Transverse colon (tissue), 4 donors: ENCODE results near the gene TOMT. TPM values are rescaled to one million over a fixed set of nuclear protein-coding genes. Genes with fewer than 3 reads are reported as not detected.
"Not testable (repeated sequence)": the region's sequence is repeated elsewhere in the genome, so short reads cannot be mapped to it uniquely, and the experiment has no call there.

Source experiments
- DNase-seq: peaks from one replicate; pipeline ENCODE4 v3.0.0-alpha.2; 2019
- H3K27ac ChIP-seq, 4 donors: fragments of 200-600 bp; sonication (generic); 2 replicates each; pipeline ENCODE4 v1.5.1; 2016 to 2018; ENCODE audit warnings: inconsistent platforms in 4 of 4
- H3K27me3 ChIP-seq: fragments of 200-600 bp; sonication (generic); 2 replicates; pipeline ENCODE4 v1.5.1; 2017; ENCODE audit warnings: inconsistent platforms
- H3K36me3 ChIP-seq, 4 donors: fragments of 200-600 bp; sonication (generic); 2 replicates each; pipeline ENCODE4 v1.5.1; 2017 to 2019; ENCODE audit warnings: inconsistent platforms in 4 of 4
- H3K4me1 ChIP-seq, 4 donors: fragments of 200-600 bp; sonication (generic); 2 replicates each; pipeline ENCODE4 v1.5.1; 2017 to 2020; ENCODE audit warnings: inconsistent platforms in 4 of 4
- H3K4me3 ChIP-seq, 4 donors: fragments of 200-600 bp; sonication (generic); 1 replicate in 1 of 4; 2 replicates in 3 of 4; pipeline versions ENCODE4 v1.5.1 to v1.6.1; 2017 to 2019; ENCODE audit warnings: inconsistent platforms in 4 of 4
- H3K9me3 ChIP-seq, 2 donors: fragments of 200-600 bp; sonication (generic); 2 replicates each; pipeline ENCODE4 v1.5.1; 2017 to 2019; ENCODE audit warnings: inconsistent platforms in 2 of 2
- EP300 ChIP-seq: sonication (generic); formaldehyde crosslinking; IDR thresholded peaks from one replicate; pipeline ENCODE4 v1.6.1; 2017; ENCODE audit warnings: antibody characterized with exemption, low read depth
- POLR2A ChIP-seq: fragments of 450-650 bp; IDR thresholded peaks from one replicate; pipeline ENCODE4 v1.6.1; 2016; ENCODE audit warnings: antibody characterized with exemption, mild to moderate bottlenecking, moderate library complexity
- POLR2AphosphoS5 ChIP-seq, 3 donors: sonication (generic); formaldehyde crosslinking; IDR thresholded peaks; one replicate each; pipeline ENCODE4 v1.6.1; 2016; ENCODE audit warnings: antibody characterized with exemption in 3 of 3
- WGBS, 2 donors: methylation state at CpG; one replicate each; pipeline ENCODE4 v1.1.5; 2018; ENCODE audit warnings: low coverage in 1 of 2; 5-methylcytosine and 5-hydroxymethylcytosine counted together
- in situ Hi-C, 4 donors: fragments of 200-750 bp; cut with MboI; loops; one replicate each; pipeline versions ENCODE4 v1.15.0 to v1.15.1; 2017; ENCODE audit warnings: low sequenced_read_pairs in 3 of 4, low pct_ligation_motif_present in 1 of 4, low pct_unique_long_range_greater_than_20kb in 1 of 4
- intact Hi-C: fragments of 100-400 bp; cut with DNase I; formaldehyde crosslinking; loops from one replicate; pipeline ENCODE4 v1.15.1; 2023; ENCODE audit warnings: low total_unique reads
- total RNA-seq, 4 donors: library from RNA; depleted of rRNA; stranded (reverse); fragments of >200 nt; gene quantifications; one replicate each; pipeline ENCODE4 v1.1.0, GENCODE V29; 2016
- TF ChIP-seq, protein P1 (sequence below), 5 experiments: fragments of 200-600 bp in 3 of 5; fragments of 450-650 bp in 2 of 5; sonication (generic) in 3 of 5; IDR thresholded peaks; 1 replicate in 2 of 5; 2 replicates in 3 of 5; pipeline ENCODE4 v1.5.1; 2016 to 2017; ENCODE audit warnings: antibody characterized with exemption in 5 of 5, inconsistent platforms in 3 of 5, mild to moderate bottlenecking in 2 of 5, moderate library complexity in 1 of 5

TOMT gene
- total RNA-seq, 4 donors from 2014 or later = not detected

DNA sequence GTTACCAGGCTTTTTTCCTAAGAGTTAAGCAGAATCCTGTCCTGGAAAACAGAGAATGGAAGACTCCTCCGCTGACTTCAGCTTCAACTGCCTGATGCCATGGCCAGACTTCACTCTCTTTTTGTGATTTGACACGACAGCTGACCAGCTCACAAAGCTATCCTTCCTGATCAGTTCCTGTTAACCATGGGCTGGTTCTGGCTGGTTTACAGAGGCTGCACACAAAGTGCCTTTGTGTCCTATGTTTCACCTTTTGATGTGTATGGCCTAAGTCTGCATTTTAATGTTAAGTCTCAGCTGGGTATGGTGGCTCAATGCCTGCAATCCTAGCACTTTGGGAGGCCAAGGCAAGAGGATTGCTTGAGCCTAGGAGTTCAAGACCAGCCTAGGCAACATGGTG lies 40.9 kb downstream of the TOMT start:
- no peak for DNase-seq
- Histone ChIP-seq H3K4me3 (no peak overlapping the region), H3K27ac (no peak overlapping the region), H3K4me1 (peaks cover 0 to 6% (median 0%) of the 10 kb centered on the region in 4 donors), H3K9me3 (no peaks in the 10 kb centered on the region), H3K27me3 (no peaks in the 10 kb centered on the region), H3K36me3 (no peaks in the 10 kb centered on the region)
- WGBS, 2 donors = 39 to 71% methylated on average over 1 to 2 of the region's 2 CpGs
- in situ Hi-C loops (no loop called here), intact Hi-C loops (no loop called here)
- no peak for TF ChIP-seq EP300
- TF ChIP-seq, protein P1, sequence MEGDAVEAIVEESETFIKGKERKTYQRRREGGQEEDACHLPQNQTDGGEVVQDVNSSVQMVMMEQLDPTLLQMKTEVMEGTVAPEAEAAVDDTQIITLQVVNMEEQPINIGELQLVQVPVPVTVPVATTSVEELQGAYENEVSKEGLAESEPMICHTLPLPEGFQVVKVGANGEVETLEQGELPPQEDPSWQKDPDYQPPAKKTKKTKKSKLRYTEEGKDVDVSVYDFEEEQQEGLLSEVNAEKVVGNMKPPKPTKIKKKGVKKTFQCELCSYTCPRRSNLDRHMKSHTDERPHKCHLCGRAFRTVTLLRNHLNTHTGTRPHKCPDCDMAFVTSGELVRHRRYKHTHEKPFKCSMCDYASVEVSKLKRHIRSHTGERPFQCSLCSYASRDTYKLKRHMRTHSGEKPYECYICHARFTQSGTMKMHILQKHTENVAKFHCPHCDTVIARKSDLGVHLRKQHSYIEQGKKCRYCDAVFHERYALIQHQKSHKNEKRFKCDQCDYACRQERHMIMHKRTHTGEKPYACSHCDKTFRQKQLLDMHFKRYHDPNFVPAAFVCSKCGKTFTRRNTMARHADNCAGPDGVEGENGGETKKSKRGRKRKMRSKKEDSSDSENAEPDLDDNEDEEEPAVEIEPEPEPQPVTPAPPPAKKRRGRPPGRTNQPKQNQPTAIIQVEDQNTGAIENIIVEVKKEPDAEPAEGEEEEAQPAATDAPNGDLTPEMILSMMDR (IDR thresholded peaks at IDR 0.05) = no peak
- no peak for TF ChIP-seq POLR2AphosphoS5 (IDR thresholded peaks at IDR 0.05)
- TF ChIP-seq POLR2A = no peak

DNA sequence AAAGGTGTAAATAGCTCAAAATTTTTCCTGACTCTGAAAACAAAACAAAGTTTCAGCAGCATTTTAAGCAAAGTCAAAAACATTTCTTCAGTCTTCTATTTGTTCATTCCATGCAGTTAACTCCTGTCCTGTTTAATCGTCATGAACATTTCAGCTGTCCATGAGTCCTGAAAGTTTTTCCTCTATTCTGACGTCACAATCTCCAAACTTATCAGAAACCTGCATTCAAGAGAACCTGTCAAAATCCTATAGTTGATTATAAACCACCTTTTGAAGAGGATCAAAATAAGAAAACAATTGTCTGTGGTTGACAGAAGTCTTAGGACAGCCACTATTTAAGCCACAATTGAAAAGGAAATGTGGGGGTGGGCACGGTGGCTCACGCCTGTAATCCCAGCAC lies 45.2 kb downstream of the TOMT start:
- WGBS, 2 donors = 72 to 81% methylated on average over 4 of the region's 4 CpGs
- in situ Hi-C loops = no loop called here
- Histone ChIP-seq H3K4me1 (no peaks in the 10 kb centered on the region), H3K36me3 (no peaks in the 10 kb centered on the region), H3K27me3 (no peaks in the 10 kb centered on the region), H3K4me3 (no peak overlapping the region), H3K9me3 (no peaks in the 10 kb centered on the region), H3K27ac (no peak overlapping the region)
- TF ChIP-seq EP300 = no peak
- no peak for TF ChIP-seq POLR2AphosphoS5 (IDR thresholded peaks at IDR 0.05)
- intact Hi-C loops = no loop called here
- DNase-seq = no peak

DNA sequence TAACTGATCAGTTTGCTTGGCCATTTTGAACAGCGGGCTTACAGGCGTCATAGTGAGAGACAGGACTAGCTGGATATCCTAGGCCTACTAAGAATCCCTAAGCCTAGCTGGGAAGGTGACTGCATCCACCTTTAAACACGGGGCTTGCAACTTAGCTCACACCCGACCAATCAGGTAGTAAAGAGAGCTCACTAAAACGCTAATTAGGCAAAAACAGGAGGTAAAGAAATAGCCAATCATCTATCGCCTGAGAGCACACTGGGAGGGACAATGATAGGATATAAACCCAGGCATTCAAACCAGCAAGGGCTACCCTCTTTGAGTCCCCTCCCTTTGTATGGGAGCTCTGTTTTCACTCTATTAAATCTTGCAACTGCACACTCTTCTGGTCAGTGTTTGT lies 48.1 kb downstream of the TOMT start:
- H3K4me1 ChIP-seq, in situ Hi-C loops, H3K36me3 ChIP-seq, H3K9me3 ChIP-seq, DNase-seq, intact Hi-C loops, H3K27ac ChIP-seq, H3K4me3 ChIP-seq, H3K27me3 ChIP-seq: not testable (repeated sequence)
- 85 to 87% methylated on average over 4 to 6 of the region's 6 CpGs for WGBS, 2 donors

DNA sequence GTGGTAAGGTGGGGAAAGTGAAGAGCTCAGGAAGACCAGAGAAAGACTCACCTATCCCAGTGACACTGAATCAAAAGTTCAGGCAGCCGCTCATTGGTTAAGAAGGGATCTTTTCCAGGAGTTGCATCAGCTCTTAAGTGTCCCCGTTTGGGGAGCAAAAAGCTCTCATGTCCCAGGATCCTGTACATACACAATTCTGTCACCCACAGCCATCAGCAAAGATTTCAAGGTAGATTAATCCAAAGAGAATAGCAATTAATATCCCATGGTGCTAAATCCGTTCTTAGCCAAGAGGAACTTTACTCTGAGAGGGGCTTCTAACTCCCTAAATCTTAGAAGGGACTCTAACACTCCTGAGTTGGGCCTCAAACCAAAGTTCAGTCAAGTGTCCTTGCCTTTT lies 49.1 kb downstream of the TOMT start:
- TF ChIP-seq POLR2A (no peak), POLR2AphosphoS5 (IDR thresholded peaks at IDR 0.05) (no peak), EP300 (no peak)
- TF ChIP-seq, protein P1 (IDR thresholded peaks at IDR 0.05) = no peak
- DNase-seq = no peak
- intact Hi-C loops (no loop called here), in situ Hi-C loops (no loop called here)
- no peaks in the 10 kb centered on the region for H3K27me3 ChIP-seq
- WGBS, 2 donors = 85 to 90% methylated on average over 2 to 3 of the region's 3 CpGs
- H3K9me3 ChIP-seq = no peaks in the 10 kb centered on the region
- no peaks in the 10 kb centered on the region for H3K4me1 ChIP-seq
- no peak overlapping the region for H3K27ac ChIP-seq
- no peaks in the 10 kb centered on the region for H3K36me3 ChIP-seq
- no peak overlapping the region for H3K4me3 ChIP-seq

DNA sequence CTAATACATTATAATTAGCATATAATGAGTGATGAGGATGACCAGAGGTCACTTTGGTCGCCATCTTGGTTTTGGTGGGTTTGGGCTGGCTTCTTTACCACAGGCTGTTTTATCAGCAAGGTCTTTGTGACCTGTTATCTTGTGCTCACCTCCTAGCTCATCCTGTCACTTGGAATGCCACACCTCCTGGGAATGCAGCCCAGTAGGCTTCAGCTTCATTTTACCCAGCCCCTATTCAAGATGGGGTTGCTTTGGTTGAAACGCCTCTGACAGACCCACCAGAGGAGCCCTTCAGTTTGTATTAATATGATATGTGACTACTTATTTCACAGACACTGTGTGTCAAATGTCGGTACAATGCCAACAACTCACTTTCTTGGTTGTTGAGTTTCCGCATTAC lies 50.0 kb downstream of the TOMT start:
- Histone ChIP-seq H3K4me3 (no peak overlapping the region), H3K36me3 (no peaks in the 10 kb centered on the region), H3K4me1 (no peaks in the 10 kb centered on the region), H3K27me3 (no peaks in the 10 kb centered on the region), H3K27ac (no peak overlapping the region), H3K9me3 (no peaks in the 10 kb centered on the region)
- intact Hi-C loops = no loop called here
- TF ChIP-seq EP300 (no peak), POLR2A (no peak), POLR2AphosphoS5 (IDR thresholded peaks at IDR 0.05) (no peak)
- TF ChIP-seq, protein P1 (IDR thresholded peaks at IDR 0.05) = no peak
- in situ Hi-C loops = no loop called here
- no peak for DNase-seq
- 85 to 92% methylated on average over 3 to 4 of the region's 4 CpGs for WGBS, 2 donors
